ENCODE results near the gene CTLA4.

The CTLA4 gene

GRCh38 chr2:203893401-203893800, 25.8 kb downstream of the CTLA4 start:
- DNase-seq = no peak

GRCh38 chr2:203893840-203894239, 26.3 kb downstream of the CTLA4 start:
- DNase-seq = no peak

- DNase-seq = no peak
Observed at GRCh38 chr2:203894262-203894661, 26.7 kb downstream of the CTLA4 start.

DNA sequence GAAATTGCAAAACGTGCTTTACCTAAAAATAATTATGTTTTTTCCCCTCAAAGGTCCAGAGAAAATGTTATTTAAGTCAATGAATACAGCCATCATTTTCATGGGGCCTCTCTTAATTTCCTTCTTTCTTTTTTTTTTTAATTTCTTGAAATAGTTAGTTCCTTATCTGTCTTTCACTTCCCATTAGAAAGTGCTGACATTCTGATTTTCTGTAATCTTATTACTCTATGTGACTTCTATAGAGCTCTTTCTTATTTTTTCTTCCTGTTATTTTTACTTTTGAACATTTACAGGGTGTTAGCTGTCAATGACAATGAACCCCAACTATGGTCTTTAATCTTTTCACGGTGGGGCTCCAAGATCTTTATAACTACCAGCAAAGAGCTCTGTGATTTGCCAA, 30.0 kb downstream of the CTLA4 start:
- DNase-seq = no peak

DNA sequence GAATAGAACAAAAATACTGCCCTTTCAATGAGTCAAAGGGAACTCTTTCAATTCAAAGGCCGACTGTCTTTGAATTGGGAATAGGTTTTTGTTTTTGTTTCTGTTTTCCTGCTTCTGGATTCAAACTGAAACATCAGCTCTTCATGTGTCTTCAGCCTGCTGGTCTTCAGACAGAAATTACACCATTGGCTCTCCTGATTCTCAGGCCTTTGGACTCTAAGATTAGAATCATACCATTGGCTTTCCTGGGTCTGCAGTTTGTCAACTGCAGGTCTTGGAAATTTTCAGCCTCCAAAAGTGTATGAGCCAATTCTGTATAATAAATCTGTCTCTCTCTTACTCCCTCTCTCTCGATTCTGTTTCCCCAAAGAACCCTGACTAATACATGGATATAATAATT, 31.1 kb downstream of the CTLA4 start:
- DNase-seq = no peak

- no peak for DNase-seq
Observed at GRCh38 chr2:203900253-203900652, 32.7 kb downstream of the CTLA4 start.

DNA sequence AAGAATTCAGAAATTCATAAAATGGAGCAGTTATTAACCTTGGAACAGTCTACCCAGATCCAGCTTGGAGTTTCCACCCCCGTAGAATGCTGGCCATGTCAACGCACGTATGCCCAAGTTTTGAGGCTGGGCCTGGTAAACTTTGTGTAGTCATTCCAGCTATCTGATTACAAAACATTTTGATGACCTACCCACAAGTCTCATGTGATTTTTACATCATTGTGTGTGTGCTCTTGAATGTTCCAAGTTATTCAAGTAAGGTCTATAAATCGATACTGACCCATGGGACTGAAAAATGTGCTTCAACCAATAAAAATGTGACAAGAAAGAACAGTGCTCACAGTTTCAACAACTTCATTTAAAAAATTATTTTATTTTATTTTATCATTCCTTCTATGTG, 36.5 kb downstream of the CTLA4 start:
- DNase-seq = no peak

DNA sequence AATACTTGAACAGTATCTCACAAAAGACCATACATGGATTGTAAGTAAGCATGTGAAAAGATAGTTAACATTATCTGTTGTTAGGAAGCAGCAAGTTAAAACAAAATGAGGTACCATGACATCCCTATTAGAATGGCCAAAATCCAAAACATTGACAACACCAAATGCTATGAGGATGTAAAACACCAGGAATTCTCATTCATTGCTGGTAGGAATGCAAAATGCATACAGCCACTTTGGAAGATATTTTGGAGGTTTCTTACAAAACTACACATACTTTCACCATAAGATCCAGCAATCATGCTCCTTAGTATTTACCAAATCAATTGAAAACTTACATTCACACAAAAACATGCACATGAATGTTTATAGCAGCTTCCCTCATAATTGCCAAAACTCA, 38.1 kb downstream of the CTLA4 start:
- DNase-seq = no peak

- DNase-seq = no peak
Observed at GRCh38 chr2:203908066-203908796, 40.7 kb downstream of the CTLA4 start.

- no peak for DNase-seq
Observed at GRCh38 chr2:203908797-203909185, 41.2 kb downstream of the CTLA4 start.

DNA sequence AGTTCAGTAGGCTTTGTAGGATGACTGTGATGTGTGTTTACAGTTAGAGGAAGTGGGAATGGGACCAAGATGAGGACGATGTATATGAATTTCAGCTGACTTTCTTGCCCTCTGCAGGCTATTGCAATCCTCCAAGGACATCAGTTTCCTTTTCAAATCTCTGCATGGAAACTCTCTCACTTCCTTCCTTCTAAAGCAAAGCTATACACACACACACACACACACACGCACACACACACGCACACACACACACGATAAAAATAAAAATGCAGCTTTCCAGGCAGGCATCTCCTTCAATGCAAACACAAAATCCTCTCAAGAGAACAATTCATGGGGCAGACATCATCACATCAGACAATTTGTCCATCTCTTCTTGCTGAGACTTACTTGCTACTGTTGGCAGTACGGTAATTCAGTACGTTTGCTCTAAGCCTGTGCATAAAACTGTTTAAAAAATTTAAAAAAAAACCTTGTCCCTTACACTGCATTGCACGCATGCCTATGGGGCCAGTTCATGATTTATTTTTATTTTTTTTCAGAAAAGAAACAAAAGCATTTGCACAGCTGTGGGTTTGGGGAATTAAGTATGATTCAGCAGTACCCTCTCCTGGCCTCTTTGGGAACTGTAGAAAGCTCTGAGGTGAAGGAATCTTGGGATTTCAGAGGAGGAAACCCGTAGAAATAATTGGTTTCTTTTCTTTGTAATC, 41.8 kb downstream of the CTLA4 start:
- DNase-seq = no peak

- DNase-seq = no peak
Observed at GRCh38 chr2:203909974-203910373, 42.4 kb downstream of the CTLA4 start.

GRCh38 chr2:203913947-203914346, 46.4 kb downstream of the CTLA4 start:
- DNase-seq = no peak

GRCh38 chr2:203914546-203915182, 47.1 kb downstream of the CTLA4 start:
- DNase-seq = no peak

GRCh38 chr2:203915256-203915655, 47.7 kb downstream of the CTLA4 start:
- no peak for DNase-seq

- DNase-seq = no peak
Observed at GRCh38 chr2:203916756-203917155, 49.2 kb downstream of the CTLA4 start.

DNA sequence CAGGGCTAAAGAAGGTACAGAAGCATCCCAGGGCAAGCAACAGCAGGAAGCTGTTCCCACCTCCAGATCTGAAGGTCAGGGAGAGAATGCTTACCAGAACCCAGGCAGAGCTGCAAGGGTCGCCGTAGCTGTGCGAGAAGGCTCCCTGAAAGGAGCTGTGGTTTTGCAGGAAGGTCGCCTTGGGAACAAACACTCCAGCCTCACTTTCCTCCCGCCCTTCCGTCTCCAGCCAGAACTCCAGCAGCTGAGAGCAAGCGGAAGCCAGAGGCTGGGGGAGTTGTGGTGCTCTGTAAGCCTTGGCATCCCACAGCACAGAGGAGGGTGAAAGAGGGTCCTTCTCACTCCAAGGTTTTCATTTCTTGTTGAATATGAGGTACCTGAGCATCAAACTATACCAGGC, 50.7 kb downstream of the CTLA4 start:
- DNase-seq = no peak

DNA sequence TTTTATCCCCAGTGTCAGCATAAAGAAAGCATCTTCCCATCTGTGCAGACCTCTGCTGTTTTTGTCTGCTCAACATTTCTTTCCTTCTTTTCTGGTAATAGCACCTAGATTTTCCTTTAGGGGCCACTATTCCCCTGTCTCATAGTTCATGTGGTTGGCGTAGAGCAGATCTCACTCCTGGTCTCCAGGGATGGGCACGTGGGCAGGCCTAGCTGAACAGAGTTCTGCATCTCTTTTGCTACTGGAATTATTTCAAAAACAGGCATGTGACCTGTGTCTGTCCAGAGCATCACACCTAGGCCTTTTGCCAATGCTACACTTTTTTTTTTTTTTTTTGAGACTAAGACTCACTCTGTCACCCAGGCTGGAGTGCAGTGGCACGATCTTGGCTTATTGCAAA, 51.3 kb downstream of the CTLA4 start:
- no peak for DNase-seq
